Measurements from ENCODE around the gene SLC34A3.
"Not testable (repeated sequence)": the region's sequence is repeated elsewhere in the genome, so short reads cannot be mapped to it uniquely, and the experiment has no call there.

SLC34A3 gene

DNA sequence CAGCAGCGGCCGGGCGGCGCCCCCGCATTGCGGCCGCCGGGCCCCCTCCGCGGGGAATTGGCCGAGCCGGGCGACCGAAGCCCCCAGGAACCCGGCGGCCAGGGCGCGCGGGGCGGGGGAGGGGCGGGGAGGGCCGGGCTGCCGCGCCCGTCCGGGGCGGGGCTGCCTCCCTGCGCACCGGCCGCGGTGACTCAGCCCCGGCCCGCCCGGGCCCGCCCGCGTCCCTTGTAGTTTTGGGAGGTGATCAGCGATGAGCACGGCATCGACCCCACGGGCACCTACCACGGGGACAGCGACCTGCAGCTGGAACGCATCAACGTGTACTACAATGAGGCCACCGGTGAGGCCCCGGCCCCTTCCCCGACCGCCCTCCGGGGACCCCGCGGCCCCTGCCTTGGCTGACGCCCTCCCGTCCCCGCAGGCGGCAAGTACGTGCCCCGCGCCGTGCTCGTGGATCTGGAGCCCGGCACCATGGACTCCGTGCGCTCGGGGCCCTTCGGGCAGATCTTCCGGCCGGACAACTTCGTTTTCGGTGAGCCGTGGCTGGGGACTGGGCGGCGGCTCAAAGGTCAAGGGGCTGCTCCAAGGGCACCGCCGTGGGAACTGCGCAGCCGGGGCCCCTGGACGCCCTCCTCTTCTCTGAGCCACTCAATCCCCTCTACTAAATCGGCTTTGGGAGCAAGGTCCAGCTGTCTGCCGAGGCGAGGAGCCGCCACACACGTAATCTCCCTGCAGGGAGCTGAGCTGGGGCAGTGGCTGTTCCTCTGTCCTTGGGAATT is 11.0 kb downstream of the SLC34A3 start:
- peak; percentile 55 to 67 for DNase-seq (ENCODE audit: low read depth in 1 of 2, low spot score in 1 of 2)

DNA sequence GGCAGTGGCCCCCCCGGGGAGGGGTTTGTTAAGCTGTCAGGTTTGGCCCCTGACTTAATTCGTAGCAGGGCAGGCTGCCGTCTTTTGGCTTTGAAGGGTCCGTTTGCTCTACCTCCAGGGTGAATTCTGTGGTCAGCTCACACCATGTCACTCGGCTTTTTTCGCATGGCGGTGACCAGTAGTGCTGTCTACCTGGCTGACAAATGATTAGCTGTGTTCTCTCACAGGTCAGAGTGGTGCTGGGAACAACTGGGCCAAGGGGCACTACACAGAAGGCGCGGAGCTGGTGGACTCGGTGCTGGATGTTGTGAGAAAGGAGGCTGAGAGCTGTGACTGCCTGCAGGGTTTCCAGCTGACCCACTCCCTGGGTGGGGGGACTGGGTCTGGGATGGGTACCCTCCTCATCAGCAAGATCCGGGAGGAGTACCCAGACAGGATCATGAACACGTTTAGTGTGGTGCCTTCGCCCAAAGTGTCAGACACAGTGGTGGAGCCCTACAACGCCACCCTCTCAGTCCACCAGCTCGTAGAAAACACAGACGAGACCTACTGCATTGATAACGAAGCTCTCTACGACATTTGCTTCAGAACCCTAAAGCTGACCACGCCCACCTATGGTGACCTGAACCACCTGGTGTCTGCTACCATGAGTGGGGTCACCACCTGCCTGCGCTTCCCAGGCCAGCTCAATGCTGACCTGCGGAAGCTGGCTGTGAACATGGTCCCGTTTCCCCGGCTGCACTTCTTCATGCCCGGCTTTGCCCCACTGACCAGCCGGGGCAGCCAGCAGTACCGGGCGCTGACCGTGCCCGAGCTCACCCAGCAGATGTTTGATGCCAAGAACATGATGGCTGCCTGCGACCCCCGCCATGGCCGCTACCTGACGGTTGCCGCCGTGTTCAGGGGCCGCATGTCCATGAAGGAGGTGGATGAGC is 11.8 kb downstream of the SLC34A3 start:
- DNase-seq (ENCODE audit: low read depth in 1 of 2, low spot score in 1 of 2) = no peak

DNA sequence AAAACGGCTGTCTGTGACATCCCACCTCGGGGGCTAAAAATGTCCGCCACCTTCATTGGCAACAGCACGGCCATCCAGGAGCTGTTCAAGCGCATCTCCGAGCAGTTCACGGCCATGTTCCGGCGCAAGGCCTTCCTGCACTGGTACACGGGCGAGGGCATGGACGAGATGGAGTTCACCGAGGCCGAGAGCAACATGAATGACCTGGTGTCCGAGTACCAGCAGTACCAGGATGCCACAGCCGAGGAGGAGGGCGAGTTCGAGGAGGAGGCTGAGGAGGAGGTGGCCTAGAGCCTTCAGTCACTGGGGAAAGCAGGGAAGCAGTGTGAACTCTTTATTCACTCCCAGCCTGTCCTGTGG is 12.5 kb downstream of the SLC34A3 start:
- DNase-seq (ENCODE audit: low read depth in 1 of 2, low spot score in 1 of 2) = not testable (repeated sequence)

DNA sequence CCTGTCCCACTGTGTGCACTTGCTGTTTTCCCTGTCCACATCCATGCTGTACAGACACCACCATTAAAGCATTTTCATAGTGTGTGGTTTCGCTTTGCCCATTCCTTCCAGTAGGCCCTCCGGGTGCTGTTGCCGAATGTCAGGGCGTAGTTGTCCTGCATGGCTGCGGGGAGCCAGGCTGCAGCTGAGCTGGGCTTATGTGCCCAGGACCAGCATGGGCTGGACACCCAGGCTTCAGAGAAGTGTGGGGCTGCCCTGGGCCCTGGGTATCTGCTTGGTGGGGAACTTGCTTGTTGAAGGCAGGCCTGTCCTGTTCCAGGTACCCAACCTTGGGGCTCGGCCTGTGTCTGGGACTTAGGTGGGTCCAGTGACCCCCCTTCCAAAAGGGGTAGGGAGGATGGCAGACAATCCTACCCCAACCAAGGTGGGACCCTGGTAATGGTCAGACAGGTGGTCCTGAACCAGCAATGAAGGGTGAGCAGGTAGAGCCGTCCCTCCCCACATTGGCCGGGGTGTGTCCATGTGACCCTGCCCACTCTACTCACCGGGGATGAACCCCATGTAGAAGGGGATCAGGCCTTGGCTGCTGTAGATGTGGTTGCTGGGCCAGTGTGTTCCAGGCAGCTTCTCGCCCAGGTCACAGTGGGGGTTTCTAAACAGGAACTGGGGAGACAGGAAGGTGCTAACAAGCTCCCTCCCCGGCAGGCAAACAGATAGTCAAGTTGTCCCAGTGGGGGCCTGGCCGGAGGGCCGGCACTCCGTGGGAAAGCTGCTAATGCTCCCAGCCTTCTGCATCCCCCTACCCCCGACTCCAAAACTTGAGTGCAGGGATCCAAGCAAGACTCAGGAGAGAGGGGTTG is 13.2 kb downstream of the SLC34A3 start:
- no peak for DNase-seq (ENCODE audit: low read depth in 1 of 2, low spot score in 1 of 2)

DNA sequence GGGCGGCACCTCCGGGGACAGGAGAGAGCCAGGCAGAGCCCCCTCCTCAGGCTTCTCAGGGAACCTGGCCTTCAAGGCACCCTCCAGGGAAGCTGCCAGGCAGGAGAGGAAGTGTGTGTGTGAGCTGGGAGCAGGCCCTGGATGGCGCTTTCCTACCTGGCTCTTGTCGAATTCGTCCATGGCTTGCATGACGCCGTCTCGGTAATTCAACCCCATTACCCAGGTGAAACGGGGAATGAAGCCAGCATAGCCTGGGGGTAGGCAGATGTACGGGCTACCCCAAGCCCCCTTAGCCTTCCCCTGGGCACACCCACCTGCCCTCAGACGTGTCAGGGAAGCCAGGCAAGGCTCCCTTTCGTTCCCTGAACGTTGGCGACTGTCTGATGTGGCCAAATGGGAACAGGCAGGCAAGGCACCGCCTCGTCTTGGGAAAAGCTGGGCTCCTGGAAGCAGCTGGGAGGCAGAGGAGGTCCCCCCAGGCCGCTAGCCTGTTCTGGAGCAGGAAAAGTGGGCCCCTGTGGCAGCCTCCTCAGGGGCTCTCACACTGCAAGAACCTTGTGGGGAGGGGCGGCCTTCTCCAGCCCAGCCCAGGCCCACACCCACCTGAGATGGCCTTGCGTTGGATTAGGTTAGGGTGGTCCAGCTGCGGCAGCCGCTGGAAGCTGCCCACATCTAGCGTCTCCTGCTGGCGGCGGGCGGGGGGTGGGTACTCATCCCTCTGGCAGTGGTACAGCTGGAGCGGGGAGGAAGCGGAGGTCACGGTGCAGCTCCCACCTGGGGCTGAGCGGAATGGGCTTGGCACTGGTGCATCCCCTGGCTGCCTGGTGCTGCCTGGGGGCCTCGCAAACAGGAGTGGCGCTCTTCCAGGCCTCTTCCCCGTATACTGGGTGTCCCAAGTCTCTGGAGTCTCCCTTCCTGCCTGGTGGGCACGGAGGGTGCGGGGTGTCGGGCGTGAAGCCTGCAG is 14.1 kb downstream of the SLC34A3 start:
- no peak for DNase-seq (ENCODE audit: low read depth in 1 of 2, low spot score in 1 of 2)

DNA sequence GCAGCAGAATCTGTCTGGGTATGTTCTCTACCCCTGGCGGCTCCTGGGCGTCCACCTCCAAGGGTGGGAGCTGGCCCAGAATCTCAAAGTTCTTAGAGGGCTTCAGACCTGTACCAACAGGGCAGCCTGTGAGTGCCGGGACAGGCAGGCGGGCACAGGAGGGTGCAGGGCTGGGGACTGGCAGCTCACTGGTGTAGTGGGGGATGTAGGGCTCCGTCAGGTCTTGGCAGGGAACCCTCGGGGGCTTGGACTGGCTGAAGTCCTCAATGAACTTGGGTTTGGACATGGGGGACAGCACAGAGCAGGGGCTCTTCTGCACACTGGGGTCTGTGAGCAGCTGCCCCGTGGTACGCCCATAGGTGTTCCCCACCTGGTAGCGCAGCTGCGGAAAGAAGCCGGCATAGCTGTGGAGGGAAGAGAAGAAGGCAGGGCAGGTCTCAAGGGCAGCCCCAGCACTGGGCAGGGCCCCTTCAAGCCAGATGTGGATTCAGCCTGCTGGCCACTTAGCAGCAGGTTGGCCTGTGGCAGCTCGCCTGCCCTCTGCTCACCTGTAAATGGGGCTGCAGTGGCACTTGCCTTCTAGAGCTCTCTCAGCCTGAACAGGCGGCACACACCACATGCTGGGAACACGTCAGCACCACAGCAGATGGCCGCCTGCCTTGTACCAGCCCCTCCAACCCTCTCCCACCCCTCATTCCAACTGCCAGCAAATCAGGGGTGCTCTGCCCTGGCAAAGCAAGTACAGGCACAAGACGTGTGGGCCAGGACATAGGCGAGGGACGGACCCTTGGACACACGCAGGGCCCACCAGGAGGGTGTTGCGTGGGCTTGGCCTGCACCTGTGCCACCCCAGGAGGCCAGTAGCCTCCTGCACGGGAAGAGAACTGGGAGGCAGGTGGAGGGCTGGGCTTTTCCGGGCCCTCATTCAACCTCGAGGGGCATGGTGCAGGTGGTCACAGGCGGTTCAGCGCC is 15.0 kb downstream of the SLC34A3 start:
- no peak for DNase-seq (ENCODE audit: low read depth in 1 of 2, low spot score in 1 of 2)

DNA sequence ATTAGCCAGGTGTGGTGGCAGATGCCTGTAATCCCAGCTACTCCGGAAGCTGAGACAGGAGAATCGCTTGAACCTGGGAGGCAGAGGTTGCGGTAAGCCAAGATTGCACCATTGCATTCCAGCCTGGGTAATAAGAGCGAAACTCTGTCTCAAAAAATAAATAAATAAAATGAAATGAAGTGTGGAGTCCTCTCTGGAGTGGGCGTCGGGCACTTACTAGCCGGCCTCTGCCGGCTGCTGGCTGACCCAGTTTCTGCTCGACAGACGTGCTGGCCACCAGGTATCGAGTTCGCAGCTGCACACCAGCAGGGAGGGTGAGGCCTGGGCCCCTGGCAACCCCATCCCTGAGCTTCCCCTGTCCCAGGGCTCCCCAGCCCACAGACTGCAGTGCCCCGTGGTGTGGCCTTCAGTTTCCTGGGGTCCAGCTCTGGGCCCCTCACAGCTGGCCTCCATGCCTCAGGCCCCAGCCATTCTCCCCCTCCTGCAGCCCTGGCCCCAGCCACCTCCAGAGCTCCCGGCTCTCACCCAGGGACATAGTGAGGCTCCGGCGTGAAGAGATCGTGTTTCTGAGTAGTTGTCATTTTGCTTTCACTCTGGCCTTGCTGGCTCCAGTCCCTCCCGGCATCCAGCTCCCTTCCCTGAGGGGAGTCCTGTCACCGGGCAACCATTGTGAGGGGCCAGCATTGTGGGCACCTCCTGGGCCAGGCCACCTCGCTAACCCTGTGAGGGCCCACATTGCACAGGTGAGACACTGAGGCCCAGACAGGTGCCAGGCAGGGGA is 16.6 kb downstream of the SLC34A3 start:
- DNase-seq (ENCODE audit: low read depth in 1 of 2, low spot score in 1 of 2) = no peak

DNA sequence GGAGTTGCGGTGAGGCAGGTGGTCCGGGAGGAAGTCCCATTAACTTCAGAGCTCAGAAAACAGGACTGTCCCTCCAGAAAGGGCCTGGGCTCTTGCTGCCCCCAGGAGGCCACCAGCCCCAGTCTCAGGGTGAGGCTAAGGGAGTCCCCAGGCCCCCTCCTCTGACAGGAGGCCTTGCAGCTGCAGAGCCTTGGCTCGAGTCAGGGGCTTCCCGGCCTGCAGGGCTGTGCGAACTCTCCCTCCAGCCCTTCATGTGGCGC is 17.1 kb downstream of the SLC34A3 start:
- no peak for DNase-seq (ENCODE audit: low read depth in 1 of 2, low spot score in 1 of 2)

DNA sequence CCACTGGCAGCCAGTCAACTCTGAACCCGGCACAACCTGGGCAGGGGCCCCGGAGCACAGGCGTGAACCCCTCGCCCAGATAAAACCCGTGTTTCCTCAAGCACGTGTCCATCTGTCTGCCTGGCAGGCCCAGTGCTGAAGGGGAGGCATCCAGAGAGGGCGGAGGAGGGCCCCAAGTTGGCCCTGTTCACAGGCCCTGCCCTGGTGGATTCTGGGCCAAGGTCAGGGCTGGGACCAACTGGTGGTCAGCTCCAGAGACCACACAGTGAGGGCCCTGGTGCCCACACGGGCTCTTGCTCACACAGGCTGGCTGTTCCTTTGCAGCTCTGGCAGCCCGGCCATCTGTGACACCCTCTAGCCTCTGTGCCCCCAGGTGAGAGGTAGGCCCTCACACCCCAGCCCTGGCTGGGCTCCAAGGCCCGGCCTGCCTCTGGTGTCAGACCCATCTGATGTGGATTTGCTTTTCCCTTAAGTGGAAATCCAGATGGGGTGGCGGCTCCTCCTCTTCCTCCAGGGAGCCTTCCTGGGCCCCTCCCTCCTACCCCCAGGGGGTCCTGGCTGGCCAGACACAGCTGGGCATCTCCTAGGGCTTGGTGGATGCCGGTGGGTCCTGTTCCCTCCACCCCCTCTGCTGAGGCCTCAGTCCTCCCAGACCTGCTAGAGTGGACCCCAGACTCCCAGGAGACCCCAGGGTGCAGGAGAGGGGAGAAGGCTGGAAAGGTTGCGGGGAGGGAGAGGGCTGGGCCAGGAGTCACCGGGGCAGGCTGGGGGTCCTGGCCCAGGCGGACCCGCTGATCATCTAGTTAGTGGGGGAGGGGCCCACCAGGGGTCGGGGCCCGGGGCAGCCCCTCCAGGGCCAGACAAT is 19.9 kb downstream of the SLC34A3 start:
- DNase-seq (ENCODE audit: low read depth in 1 of 2, low spot score in 1 of 2) = no peak

DNA sequence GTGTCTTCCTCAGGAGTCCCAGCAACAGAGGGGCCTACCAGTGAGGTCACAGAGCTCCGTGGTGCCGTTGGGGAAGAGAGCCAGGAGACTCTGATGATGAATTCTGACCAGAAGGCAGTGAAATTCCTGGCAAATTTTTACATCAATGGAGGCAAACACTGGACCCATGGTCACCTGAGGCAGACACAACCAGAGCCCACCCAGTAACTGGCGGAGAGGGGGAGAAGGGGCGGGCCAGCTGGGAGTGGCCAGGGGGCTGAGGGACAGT is 20.4 kb downstream of the SLC34A3 start, which contains the start of gene STPG3:
Gene STPG3, plus strand, starts transcription at position 93 of the 268 bp plus-strand sequence. Its CDS starts 1 bp downstream, at position 94.
- DNase-seq (ENCODE audit: low read depth in 1 of 2, low spot score in 1 of 2) = no peak

DNA sequence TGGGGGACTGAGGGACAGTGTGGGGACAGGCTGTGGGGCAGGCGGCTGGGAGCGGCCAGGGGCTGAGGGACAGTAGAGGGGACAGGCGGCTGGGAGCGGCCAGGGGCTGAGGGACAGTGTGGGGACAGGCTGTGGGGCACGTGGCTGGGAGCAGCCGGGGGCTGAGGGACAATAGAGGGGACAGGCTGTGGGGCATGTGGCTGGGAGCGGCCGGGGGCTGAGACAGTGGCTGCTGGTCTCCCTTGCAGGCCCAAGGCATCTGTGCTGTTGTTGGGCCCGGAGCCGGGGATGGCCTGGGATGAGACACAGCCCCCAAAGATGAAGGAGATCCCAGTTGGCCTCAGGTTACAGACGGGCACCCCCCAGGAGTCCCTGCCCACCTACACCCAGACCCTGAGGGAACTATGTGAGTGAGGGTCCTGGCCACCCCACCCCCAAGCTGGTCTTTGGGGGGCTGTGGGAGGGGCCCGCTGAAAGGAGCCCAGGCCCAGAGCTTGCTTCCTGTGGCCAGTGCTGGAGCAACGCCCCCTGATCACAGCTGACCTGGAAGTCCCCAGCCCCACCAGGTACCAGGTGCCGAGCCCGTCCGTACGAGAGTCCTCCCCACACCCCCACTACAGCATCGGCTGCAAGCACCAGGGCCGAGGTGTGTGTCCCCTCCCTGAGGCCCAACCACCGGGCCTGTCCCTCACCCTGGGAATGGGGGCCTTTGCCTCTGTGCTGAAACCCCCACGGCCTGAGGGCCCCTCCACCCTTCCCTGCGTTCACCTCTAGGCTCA is 21.0 kb downstream of the SLC34A3 start:
- DNase-seq (ENCODE audit: low read depth in 1 of 2, low spot score in 1 of 2) = no peak

DNA sequence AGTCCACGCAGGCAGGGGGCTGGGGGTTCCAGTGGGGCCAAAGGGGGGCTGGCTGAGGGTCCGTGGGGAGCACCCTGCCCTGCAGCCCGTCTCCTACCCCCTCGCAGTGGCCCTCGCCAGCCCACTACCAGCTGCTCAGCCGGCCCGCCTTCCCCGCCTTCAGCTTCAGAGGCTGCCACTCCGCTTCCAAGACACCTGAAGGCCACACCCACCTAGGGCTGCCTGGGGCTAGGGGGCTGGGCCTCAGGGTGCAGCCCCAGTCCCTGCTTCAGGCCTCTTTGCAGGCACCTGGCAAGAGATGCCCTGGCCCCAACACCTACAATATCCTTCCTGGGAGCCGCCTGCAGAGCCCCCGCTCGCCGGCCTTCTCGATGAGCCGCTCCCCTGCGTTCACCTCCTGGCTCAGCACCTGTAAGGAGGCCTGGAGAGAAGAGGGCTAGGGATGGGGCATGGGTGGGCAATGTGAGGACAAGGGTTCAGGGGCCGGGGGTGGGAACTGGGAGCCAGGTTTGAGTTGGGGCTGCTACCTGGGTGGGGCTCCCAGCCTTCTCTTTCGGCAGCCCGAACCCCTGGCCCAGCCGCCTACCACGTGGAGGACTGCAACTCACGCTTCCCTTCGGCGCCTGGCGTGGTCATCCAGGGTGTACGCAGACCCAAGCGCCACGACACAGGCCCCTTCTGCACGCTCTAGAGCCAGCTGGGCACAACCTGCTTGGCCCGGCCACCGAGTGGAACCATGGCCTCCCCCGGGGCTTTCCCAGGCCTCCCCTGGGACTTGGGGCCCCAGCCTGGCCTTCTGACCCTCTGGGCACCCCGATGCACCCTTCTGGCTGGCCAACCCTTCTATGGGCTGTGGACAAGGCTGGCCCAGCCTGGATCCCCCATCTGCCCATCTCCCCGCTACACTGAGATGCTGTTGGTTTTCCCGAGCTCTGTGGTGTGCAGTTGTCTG is 22.1 kb downstream of the SLC34A3 start:
- DNase-seq (ENCODE audit: low read depth in 1 of 2, low spot score in 1 of 2) = no peak

DNA sequence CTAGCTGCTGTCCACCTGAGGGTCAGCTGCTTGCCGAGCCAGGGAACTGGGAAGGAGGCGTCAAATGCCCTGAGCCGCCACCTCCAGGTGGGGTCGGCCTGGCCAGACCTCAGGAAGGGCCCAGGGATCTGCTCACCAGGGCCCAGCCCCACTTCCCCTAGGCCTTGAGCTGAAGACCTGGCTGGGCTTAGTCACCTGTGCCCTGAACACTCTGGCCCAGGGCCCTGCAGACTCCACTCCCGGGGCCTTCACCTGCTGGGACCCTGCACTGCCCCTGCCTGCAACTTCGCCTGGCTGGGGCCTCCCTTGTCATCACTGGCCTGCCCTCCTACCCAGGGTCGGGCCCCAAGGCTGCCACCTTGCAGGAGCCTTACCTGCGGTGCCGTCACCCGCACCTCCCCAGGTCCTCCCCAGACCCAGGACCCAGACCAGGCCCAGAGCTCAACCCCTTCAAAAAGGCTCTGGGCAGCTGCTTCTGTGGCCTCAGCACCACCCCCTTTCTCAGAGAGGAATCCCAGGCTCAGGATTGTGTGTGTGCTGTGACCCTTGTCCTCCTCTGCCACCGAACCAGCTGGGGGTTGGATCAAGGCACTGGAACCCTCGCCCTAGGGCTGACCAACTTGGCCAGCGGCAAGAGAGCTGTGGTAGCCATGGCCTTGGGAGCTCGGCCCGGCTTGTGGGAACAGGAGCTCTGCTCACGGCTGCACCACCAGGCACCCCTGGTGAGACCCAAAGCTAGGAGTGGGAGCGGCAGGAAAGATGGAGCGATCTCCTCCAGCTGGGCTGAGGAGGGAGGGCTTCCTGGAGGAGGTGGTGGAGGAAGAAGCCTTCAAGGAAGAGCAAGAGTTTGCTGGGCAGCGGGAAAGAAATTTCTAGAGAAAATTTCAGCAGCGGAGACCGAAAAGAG is 23.3 kb downstream of the SLC34A3 start:
- DNase-seq (ENCODE audit: low read depth in 1 of 2, low spot score in 1 of 2) = no peak

DNA sequence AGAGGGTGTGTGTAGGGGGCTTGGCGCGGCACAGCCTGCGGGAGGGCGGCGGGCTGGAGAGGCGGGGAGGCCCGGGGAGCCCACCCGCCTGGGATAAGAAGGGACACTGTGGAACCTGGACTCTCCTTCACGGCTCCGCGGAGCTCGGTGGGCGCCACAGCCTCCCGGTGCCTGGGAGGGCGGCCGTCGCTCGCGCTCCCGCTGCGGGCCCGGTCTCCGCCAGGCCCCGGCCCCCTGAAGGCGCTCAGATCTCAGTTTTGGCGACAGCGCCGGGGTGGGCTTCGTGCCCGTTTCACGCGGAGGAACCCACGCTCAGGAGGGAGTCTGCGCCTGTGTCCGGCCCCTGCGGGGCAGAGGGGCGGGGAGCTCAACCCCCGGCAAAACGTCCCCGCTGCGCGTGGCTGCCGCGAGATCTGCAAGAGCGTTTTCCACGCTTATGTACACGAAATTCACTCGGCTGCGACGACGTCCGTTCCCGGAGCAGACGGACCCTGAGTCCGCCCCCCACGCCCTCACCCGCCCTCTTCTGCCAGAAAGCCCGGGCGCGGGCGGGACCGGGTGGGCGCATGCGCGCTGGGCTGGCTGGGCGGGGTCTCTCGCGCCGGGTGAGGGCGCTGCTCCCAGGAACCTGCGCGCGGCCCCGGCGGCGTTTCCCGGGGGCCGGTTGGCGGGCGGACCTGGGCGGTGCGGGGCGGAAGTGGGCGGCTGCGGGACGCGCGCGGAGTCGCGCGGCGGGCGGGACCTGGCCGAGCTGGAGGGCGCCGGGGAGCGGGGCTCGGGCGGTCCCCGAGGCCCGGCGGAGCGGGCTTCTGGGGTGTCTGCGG is 24.1 kb downstream of the SLC34A3 start, which contains the start of gene NELFB:
Gene NELFB, plus strand, starts transcription at position 704 of the 824 bp plus-strand sequence.
- DNase-seq (ENCODE audit: low read depth in 1 of 2, low spot score in 1 of 2) = peak; percentile 96 to 99
